ENCODE data around the gene SYT6.
A peak's percentile ranks its signal among the peaks of the same experiment; 100 is the strongest.
"Not testable (repeated sequence)": the region's sequence is repeated elsewhere in the genome, so short reads cannot be mapped to it uniquely, and the experiment has no call there.

SYT6 gene

GRCh38 chr1:114072246-114072645 lies 81.4 kb downstream of the SYT6 start:
- no peak for DNase-seq (ENCODE audit: low spot score)

DNA sequence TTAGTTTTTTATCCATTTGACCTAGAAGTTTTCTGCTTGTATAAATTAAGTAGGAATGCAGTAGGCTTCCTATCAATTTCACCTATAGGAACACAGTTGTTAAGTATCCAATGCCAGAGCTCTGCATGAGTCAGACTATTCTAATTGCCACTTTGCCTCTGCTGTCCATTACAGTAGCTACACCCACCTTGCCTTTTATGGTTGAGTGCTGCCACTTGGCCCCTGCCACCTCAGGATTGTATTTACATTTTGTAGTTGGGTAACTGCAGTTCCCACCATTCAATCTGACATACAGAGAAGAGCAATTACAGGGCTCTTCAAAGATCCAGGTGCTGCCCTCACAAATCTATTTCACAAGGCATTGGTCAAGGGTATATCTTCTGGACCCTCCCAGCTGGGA lies 83.9 kb downstream of the SYT6 start:
- DNase-seq (ENCODE audit: low spot score): not testable (repeated sequence)

DNA sequence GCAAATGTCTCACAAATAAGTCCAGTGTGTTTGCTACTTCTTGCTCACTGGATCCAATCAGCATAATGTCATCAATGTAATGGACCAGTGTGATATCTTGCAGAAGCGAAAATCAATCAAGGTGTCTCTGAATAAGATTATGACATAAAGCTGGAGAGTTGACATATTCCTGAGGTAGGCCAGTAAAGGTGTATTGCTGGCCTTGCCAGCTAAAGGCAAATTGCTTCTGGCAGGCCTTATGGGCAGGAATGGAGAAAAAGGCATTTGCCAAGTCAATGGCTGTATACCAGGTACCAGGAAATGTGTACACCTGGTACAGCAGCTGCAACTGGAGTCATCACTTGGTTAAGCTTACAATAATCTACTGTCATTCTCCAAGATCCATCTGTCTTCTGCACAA lies 85.0 kb downstream of the SYT6 start:
- DNase-seq (ENCODE audit: low spot score): not testable (repeated sequence)

GRCh38 chr1:114065671-114066070 lies 88.0 kb downstream of the SYT6 start:
- DNase-seq (ENCODE audit: low spot score): not testable (repeated sequence)

DNA sequence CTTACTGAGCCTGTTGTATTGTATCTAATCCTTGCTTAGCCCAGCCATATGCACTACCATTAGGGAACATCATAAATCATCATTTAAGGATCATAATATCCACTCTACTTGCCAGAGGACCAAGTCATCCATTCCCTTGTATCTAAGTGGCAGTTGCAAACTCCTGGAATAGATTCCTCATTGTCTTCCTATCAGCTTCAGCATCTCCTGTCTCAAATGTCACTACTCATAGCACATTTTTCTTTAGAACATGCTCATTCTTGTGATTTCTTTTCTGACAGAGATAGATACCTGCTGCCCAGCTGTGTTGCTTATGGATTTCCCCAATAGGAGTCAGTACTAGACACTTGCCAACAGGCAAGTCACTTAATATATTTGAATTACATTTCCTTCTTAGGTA lies 90.1 kb downstream of the SYT6 start:
- no peak for DNase-seq (ENCODE audit: low spot score)

GRCh38 chr1:114062477-114063099 lies 91.1 kb downstream of the SYT6 start:
- DNase-seq (ENCODE audit: low spot score): no peak

DNA sequence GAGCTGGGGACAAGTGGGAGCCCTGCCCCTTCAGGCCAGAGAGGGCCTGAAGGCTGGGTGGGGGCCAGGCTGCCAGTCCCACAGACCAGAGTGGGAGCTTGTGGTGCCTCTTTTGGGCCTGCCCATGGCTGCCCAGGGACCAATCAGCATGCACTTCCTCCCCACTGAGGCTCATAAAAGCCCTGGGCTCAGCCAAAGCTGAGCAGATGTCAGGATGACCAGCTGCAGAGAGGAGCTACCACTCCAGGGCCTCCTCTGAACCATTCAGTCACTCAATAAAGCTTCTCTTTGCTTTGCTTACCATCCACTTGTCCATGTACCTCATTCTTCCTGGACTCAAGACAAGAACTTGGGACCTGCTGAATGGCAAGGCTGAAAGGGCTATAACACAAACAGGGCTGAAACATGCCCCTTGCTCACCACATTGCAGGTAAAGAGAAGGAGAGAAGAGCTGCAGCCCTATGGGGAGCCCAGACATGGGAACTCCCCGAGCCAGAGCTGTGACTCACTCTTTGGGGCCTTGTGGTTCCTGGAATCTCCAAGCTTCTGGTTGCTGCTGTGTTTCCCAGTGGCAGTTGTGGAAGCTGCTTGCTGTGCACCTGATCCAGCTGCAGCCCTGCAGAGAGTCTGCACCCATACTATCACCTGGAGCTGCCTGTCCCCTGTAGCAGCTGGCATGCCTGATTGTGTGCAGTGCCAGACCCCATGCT lies 92.4 kb downstream of the SYT6 start:
- no peak for DNase-seq (ENCODE audit: low spot score)

DNA sequence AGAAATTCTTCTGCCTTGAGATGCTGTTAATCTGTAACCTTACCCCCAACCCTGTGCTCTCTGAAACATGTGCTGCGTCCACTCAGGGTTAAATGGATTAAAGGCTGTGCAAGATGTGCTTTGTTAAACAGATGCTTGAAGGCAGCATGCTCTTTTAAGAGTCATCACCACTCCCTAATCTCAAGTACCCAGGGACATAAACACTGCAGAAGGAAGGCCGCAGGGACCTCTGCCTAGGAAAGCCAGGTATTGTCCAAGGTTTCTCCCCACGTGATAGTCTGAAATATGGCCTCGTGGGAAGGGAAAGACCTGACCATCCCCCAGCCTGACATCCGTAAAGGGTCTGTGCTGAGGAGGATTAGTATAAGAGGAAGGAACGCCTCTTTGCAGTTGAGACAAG lies 95.4 kb downstream of the SYT6 start:
- not testable (repeated sequence) for DNase-seq (ENCODE audit: low spot score)

DNA sequence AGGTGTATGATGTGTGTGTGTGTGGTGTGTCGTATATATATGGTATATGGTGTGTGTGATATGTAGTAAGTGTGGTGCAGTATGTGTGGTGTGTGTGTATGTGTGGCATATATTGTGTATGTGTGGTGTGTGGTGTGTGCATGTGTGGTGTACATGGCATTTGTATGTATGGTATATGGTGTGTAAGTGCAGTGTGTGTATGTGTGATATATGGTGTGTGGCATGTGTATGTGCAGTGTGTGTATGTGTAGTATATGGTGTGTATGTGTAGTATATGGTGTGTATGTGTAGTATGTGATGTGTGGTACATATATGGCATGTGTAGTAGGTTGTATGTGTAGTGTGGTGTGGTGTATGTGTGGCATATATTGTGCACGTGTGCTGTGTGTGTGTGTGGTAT lies 99.5 kb downstream of the SYT6 start:
- DNase-seq (ENCODE audit: low spot score): no peak

DNA sequence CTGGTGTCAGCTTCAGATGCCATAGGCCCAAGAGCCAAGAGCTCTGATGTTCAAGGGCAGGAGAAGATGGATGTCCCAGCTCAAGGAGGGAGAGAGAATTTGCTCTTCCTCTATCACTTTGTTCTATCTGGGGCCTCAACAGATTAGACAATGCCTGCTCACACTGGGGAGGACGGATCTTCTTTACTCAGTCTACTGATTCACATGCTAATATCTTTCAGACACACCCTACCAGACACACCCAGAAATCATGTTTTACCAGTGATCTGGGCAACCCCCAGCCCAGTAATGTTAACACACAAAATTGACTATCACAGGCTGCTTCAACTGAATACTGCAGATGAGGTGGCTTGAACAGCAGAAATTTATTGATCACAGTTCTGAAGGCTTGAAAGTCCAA lies 105.4 kb downstream of the SYT6 start:
- DNase-seq (ENCODE audit: low spot score): no peak

DNA sequence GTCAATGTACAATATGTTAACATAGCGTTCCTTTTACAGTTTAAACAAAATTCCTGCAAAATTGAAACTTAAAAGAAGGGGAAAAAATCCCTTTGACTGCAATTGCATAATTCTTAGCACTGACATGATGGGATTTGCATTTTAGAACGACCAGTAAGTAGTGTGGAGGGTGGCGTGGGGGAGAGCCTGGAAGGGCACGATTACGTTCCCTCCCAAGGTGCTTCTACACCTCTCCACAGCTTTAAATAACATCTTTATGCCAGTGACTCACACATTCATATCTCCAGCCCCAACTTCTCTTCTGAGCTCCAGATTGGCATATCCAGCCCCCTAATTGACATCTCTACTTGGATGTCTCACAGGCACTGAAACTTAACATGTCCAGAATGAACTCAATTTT lies 110.1 kb downstream of the SYT6 start:
- DNase-seq (ENCODE audit: low spot score): no peak

GRCh38 chr1:114043054-114043453 lies 110.6 kb downstream of the SYT6 start:
- DNase-seq (ENCODE audit: low spot score): no peak

GRCh38 chr1:114040273-114041015 lies 113.2 kb downstream of the SYT6 start:
- peak; percentile 26 for DNase-seq (ENCODE audit: low spot score)
